ENCODE data around the gene PRPH2. TPM values are rescaled to one million over a fixed set of nuclear protein-coding genes. Genes with fewer than 3 reads are reported as not detected.
"Not testable (repeated sequence)": the region's sequence is repeated elsewhere in the genome, so short reads cannot be mapped to it uniquely, and the experiment has no call there.

PRPH2 gene
- total RNA-seq, 4 donors from 2014 or later: 0.16 TPM; not detected in 3

DNA sequence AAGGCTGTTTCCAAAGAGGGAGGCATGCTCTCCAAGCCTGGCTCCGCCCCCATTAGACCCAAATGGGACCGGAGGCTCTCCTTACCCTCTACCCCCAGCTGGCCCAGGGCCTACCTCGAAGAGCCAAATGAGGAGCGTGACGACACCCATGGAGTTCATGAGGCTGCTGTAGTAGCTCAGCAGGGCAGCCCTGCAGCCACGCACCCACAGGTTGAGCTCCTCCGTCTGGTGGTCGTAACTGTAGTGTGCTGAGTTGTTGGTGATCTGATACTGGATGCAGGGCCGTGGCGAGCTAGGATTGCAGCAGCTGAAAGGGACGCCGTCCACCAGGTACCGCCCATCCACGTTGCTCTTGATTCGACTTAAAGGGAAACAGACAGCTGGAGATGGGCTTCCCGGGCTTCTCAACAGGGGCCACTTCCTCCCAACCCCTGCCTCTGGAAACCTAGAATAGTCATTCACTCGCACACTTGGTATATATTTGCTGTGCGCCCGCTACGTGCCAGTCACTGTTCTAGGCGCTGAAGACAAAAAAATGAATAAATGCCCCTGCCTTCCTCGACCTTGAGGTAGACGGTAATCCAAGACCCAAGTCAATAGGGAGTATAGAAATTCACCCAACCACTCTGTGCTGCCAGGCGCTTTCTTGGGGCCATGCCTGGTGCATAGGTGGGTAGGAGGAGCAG lies 18.0 kb downstream of the PRPH2 start:
- no peak for DNase-seq (ENCODE audit: low spot score in 2 of 2)
- 28 to 65% methylated on average over 15 to 24 of the region's 24 CpGs for WGBS, 2 donors
- intact Hi-C loops (cut with DNase I; ENCODE audit: low total_unique reads): no loop called here
- H3K4me3 ChIP-seq (ENCODE audit: low read depth, poor library complexity, severe bottlenecking): no peak overlapping the region
- TF ChIP-seq, protein P1, sequence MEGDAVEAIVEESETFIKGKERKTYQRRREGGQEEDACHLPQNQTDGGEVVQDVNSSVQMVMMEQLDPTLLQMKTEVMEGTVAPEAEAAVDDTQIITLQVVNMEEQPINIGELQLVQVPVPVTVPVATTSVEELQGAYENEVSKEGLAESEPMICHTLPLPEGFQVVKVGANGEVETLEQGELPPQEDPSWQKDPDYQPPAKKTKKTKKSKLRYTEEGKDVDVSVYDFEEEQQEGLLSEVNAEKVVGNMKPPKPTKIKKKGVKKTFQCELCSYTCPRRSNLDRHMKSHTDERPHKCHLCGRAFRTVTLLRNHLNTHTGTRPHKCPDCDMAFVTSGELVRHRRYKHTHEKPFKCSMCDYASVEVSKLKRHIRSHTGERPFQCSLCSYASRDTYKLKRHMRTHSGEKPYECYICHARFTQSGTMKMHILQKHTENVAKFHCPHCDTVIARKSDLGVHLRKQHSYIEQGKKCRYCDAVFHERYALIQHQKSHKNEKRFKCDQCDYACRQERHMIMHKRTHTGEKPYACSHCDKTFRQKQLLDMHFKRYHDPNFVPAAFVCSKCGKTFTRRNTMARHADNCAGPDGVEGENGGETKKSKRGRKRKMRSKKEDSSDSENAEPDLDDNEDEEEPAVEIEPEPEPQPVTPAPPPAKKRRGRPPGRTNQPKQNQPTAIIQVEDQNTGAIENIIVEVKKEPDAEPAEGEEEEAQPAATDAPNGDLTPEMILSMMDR (IDR thresholded peaks at IDR 0.05): no peak
- TF ChIP-seq POLR2A (IDR thresholded peaks at IDR 0.05): no peak

DNA sequence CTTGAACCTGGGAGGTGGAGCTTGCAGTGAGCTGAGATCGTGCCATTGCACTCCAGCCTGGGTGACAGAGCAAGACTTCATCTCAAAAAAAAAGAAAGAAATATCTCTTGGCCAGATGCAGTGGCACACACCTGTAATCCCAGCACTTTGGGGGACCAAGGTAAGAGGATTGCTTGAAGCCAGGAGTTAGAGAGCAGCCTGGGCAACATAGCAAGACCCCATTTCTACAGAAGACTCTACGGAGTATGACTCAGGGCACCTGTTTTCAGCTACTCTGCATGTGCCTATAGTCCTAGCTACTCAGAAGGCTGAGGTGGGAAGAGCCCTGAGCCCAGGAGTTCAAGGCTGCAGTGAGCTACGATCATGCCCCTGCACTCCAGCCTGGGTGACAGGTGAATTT lies 19.6 kb downstream of the PRPH2 start:
- DNase-seq (ENCODE audit: low spot score in 2 of 2); intact Hi-C loops (cut with DNase I; ENCODE audit: low total_unique reads); H3K4me3 ChIP-seq (ENCODE audit: low read depth, poor library complexity, severe bottlenecking): not testable (repeated sequence)
- WGBS, 2 donors: 96 to 98% methylated on average over 3 of the region's 3 CpGs

DNA sequence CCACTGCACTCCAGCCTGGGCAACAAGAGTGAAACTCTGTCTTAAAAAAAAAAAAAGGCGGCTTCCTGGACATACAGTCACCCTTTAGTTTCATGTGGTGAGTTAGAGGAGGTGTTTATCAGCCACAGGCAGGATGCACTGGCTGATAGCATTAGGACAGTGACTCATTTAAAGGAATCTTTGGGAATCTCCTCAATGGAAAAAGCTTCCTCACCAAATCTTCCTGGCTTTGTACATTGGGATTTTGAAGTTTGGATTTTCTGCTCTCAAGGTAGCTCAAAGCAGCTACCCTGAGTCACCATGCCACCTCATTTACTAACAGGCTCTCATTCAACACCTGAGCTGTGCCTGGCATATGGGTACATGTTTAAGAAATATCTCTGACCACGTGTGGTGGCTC lies 20.2 kb downstream of the PRPH2 start:
- TF ChIP-seq, protein P1 (IDR thresholded peaks at IDR 0.05): no peak
- no peak for TF ChIP-seq POLR2A (IDR thresholded peaks at IDR 0.05)
- DNase-seq (ENCODE audit: low spot score in 2 of 2): no peak
- intact Hi-C loops (cut with DNase I; ENCODE audit: low total_unique reads): no loop called here
- no peak overlapping the region for H3K4me3 ChIP-seq (ENCODE audit: low read depth, poor library complexity, severe bottlenecking)
- 79 to 85% methylated on average over 2 of the region's 2 CpGs for WGBS, 2 donors

DNA sequence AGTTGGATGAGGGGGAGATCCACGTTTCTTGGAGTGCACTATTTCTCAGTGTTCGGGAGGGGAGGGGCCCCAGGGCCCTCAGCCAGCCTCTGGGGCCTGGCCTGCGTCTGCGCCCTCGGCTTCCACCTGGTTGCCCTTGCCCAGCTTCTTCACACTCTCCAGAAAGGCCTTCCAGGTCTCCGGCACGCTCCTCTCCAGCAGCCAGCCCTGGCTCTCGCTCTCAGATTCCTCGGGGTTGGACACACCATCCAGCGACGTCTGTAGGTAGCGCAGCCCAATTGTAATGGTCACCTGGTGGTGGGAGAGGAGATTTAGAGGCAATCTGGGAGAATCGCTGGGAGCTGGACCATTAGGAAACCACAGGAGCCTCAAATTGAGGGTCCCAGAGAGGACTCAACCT lies 24.2 kb downstream of the PRPH2 start:
- intact Hi-C loops (cut with DNase I; ENCODE audit: low total_unique reads): no loop called here
- WGBS, 2 donors: 76 to 82% methylated on average over 13 of the region's 13 CpGs
- peak in 1 of 2 donors; percentile 37 for DNase-seq (ENCODE audit: low spot score in 2 of 2)
- TF ChIP-seq, protein P1 (IDR thresholded peaks at IDR 0.05): no peak
- no peak for TF ChIP-seq POLR2A (IDR thresholded peaks at IDR 0.05)
- H3K4me3 ChIP-seq (ENCODE audit: low read depth, poor library complexity, severe bottlenecking): no peak overlapping the region

DNA sequence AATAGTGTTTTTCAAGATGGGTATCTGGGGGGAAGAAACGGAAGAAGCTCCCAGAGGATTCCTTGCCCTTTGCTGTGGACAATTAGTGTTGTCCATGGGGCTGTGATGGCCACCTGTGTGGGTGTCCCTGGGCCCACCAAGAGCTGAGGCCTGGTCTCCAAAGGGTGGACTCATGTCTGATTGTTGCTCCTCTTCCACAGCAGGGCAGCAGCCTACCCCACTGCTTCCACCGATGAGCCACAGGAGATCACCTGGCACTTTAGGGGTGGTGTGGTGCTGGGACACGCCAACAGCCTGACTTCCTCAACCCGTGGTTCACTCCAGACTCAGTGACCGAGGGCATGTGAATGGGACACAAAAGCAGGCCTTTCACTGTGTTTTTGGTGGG lies 25.1 kb downstream of the PRPH2 start:
- intact Hi-C loops (cut with DNase I; ENCODE audit: low total_unique reads): no loop called here
- TF ChIP-seq, protein P1 (IDR thresholded peaks at IDR 0.05): no peak
- no peak for TF ChIP-seq POLR2A (IDR thresholded peaks at IDR 0.05)
- H3K4me3 ChIP-seq (ENCODE audit: low read depth, poor library complexity, severe bottlenecking): no peak overlapping the region
- WGBS, 2 donors: 89 to 94% methylated on average over 5 of the region's 5 CpGs
- DNase-seq (ENCODE audit: low spot score in 2 of 2): peak in 1 of 2 donors; percentile 56

DNA sequence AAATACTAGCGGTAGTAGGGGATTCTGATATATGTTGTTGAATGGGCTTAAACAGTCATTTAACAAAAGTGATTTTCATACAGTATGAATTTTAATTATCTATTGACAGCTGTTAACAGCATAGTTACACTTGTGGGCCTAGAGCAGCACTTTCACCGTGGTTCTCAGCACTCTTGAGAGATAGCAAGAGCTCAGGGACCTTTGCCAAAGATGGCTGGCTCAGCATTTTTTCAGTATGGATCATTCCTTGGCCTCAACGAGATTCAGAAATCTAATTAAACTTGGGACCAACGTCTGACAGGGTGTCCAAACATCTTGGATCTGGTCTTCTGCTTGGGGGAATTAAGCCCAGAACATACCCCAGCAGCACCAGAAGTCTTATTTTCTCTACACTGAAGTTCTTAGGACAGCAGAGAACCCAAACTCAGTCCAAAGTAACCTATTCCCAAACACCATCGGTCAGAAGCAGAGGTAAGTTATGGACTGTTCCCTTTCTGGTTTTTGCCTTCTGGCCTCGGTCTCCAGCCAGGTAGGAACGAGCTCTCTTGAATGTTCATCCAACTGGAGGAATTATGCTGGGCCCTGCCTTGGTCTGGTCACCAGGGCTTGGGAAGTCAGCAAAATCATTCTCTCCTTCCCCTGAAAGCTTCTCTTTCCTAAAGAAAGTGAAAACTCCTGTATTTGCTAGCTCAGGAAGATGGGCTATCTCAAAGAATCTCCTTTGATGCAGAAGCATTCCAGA lies 25.7 kb downstream of the PRPH2 start:
- WGBS, 2 donors: 58 to 60% methylated on average over 7 of the region's 7 CpGs
- DNase-seq (ENCODE audit: low spot score in 2 of 2): peak; percentile 36 to 86
- no peak overlapping the region for H3K4me3 ChIP-seq (ENCODE audit: low read depth, poor library complexity, severe bottlenecking)
- intact Hi-C loops (cut with DNase I; ENCODE audit: low total_unique reads): no loop called here
- no peak for TF ChIP-seq POLR2A (IDR thresholded peaks at IDR 0.05)
- TF ChIP-seq, protein P1 (IDR thresholded peaks at IDR 0.05): no peak

Measured in lower leg skin (tissue), 4 donors.